ENCODE measurements around the gene ZNF234.
"Not testable (repeated sequence)": the region's sequence is repeated elsewhere in the genome, so short reads cannot be mapped to it uniquely, and the experiment has no call there.

ZNF234 gene

GRCh38 chr19:44180968-44181367, 39.6 kb downstream of the ZNF234 start:
- no peak overlapping the region for H3K4me3 ChIP-seq (ENCODE audit: low read depth, low read length)
- no peak for DNase-seq (ENCODE audit: low read depth, low spot score)

GRCh38 chr19:44182145-44182544, 40.8 kb downstream of the ZNF234 start:
- in situ Hi-C loops (cut with HindIII; ENCODE audit: low sequenced_read_pairs) = no loop called here
- TF ChIP-seq, protein P1, sequence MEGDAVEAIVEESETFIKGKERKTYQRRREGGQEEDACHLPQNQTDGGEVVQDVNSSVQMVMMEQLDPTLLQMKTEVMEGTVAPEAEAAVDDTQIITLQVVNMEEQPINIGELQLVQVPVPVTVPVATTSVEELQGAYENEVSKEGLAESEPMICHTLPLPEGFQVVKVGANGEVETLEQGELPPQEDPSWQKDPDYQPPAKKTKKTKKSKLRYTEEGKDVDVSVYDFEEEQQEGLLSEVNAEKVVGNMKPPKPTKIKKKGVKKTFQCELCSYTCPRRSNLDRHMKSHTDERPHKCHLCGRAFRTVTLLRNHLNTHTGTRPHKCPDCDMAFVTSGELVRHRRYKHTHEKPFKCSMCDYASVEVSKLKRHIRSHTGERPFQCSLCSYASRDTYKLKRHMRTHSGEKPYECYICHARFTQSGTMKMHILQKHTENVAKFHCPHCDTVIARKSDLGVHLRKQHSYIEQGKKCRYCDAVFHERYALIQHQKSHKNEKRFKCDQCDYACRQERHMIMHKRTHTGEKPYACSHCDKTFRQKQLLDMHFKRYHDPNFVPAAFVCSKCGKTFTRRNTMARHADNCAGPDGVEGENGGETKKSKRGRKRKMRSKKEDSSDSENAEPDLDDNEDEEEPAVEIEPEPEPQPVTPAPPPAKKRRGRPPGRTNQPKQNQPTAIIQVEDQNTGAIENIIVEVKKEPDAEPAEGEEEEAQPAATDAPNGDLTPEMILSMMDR (IDR thresholded peaks at IDR 0.05; ENCODE audit: low read depth, low read length) = no peak
- DNase-seq (ENCODE audit: low read depth, low spot score) = no peak
- no peak overlapping the region for H3K4me3 ChIP-seq (ENCODE audit: low read depth, low read length)

More at GRCh38 chr19:44180968-44181367, 39.6 kb downstream of the ZNF234 start:
- TF ChIP-seq, protein P1 (IDR thresholded peaks at IDR 0.05; ENCODE audit: low read depth, low read length) = no peak
- in situ Hi-C loops (cut with HindIII; ENCODE audit: low sequenced_read_pairs) = no loop called here

DNA sequence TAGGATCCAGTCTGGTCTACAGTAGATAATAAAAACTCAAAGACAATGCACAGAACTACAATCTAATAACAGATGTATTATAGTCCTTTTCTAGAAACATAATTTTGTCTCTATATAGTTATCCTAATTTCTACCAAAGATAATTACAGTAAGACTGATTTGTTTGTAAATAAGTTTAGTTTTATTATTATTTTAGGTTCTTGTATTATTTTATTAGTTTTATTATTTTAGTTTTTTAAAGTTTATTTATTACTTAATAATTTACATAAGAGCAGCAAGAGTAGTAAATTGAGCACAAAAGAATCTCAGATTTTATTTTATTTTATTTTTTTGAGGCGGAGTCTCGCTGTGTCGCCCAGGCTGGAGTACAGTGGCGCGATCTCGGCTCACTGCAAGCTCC, 48.7 kb downstream of the ZNF234 start:
- in situ Hi-C loops (cut with HindIII; ENCODE audit: low sequenced_read_pairs) = no loop called here
- no peak overlapping the region for H3K4me3 ChIP-seq (ENCODE audit: low read depth, low read length)
- TF ChIP-seq, protein P1 (IDR thresholded peaks at IDR 0.05; ENCODE audit: low read depth, low read length) = no peak
- DNase-seq (ENCODE audit: low read depth, low spot score) = no peak

DNA sequence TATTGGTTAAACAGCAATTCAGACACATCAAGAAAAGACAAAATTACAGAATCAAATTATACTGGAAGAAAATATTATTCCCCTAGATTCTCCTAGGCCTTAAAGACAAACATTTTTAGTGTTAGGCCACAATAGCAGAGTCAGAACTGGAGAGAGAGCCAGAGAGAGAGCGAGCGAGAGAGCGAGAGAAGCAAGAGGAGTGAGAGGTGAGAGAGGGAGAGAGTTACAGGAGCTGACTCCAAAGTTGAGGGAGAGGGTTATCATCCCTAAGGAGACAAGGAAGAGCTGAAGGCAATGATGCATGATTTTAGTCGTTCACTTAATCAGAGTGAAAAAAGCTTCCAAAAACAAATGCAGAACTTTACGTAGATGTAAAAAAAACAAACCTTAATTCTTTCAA, 50.8 kb downstream of the ZNF234 start:
- DNase-seq (ENCODE audit: low read depth, low spot score) = no peak
- no peak overlapping the region for H3K4me3 ChIP-seq (ENCODE audit: low read depth, low read length)
- TF ChIP-seq, protein P1 (IDR thresholded peaks at IDR 0.05; ENCODE audit: low read depth, low read length) = no peak
- in situ Hi-C loops (cut with HindIII; ENCODE audit: low sequenced_read_pairs) = no loop called here

DNA sequence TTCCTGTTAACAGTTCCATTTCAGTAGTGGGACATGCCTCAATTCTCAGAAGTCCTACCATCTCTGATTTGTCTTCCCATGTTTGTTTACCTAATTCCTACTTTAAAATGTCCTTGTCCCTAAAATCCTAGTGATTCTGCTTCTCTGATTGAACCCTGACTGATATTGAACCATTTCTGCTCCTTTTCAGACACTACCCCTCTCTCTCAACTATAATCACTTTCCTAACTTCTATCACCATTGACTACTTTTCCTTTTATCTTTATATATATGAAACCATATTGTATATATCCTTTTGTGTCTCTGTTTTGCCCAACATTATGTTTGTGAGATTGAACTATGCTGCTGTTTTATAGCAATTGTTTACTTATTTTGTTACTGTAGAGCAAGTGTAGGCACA, 55.4 kb downstream of the ZNF234 start:
- H3K4me3 ChIP-seq (ENCODE audit: low read depth, low read length) = no peak overlapping the region
- TF ChIP-seq, protein P1 (IDR thresholded peaks at IDR 0.05; ENCODE audit: low read depth, low read length) = no peak
- no peak for DNase-seq (ENCODE audit: low read depth, low spot score)
- in situ Hi-C loops (cut with HindIII; ENCODE audit: low sequenced_read_pairs) = no loop called here

- in situ Hi-C loops (cut with HindIII; ENCODE audit: low sequenced_read_pairs) = no loop called here
- no peak overlapping the region for H3K4me3 ChIP-seq (ENCODE audit: low read depth, low read length)
- TF ChIP-seq, protein P1 (IDR thresholded peaks at IDR 0.05; ENCODE audit: low read depth, low read length) = no peak
- DNase-seq (ENCODE audit: low read depth, low spot score) = no peak
Observed at GRCh38 chr19:44202470-44202869, 61.1 kb downstream of the ZNF234 start.

DNA sequence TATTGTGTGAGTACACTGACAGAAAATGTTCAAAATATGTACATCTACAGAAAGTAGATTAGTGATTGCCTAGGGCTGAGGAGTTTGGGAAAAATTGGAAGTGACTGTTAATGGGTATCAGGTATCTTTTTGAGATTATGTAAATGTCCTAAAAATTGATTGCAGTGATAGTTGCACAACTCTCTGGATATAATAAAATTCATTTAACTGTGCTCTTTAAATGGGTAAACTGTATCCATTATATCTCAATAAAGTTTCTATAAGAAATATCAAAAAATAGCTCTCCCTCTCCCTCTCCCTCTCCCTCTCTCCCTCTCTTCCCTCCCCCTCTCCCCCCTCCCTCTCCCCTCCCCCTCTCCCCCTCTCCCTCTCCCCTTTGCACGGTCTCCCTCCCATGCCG, 61.6 kb downstream of the ZNF234 start:
- DNase-seq (ENCODE audit: low read depth, low spot score) = no peak
- TF ChIP-seq, protein P1 (IDR thresholded peaks at IDR 0.05; ENCODE audit: low read depth, low read length) = no peak
- in situ Hi-C loops (cut with HindIII; ENCODE audit: low sequenced_read_pairs) = no loop called here
- H3K4me3 ChIP-seq (ENCODE audit: low read depth, low read length) = no peak overlapping the region

- DNase-seq (ENCODE audit: low read depth, low spot score); H3K4me3 ChIP-seq (ENCODE audit: low read depth, low read length); in situ Hi-C loops (cut with HindIII; ENCODE audit: low sequenced_read_pairs): not testable (repeated sequence)
Observed at GRCh38 chr19:44203877-44204276, 62.5 kb downstream of the ZNF234 start.

Data from astrocyte of the spinal cord (primary cell).